Uterus (tissue), 4 donors: ENCODE results near the gene CHIC2. TPM values are rescaled to one million over a fixed set of nuclear protein-coding genes. Genes with fewer than 3 reads are reported as not detected.
"Not testable (repeated sequence)": the region's sequence is repeated elsewhere in the genome, so short reads cannot be mapped to it uniquely, and the experiment has no call there.

Source experiments
- DNase-seq, 2 donors: peaks; one replicate each; pipeline ENCODE4 v3.0.0-alpha.2; 2019 to 2020
- H3K27ac ChIP-seq, 2 donors: fragments of 200-600 bp; sonication (generic); 1 replicate in 1 of 2; 2 replicates in 1 of 2; pipeline ENCODE4 v1.5.1; 2016 to 2018
- H3K27me3 ChIP-seq, 2 donors: fragments of 200-600 bp; sonication (generic); one replicate each; pipeline ENCODE4 v1.5.1; 2018 to 2019; ENCODE audit warnings: control low read depth in 1 of 2
- H3K36me3 ChIP-seq, 2 donors: fragments of 200-600 bp; sonication (generic); one replicate each; pipeline ENCODE4 v1.5.1; 2019; ENCODE audit warnings: control low read depth in 1 of 2
- H3K4me1 ChIP-seq, 2 donors: fragments of 200-600 bp; sonication (generic); one replicate each; pipeline ENCODE4 v1.5.1; 2018 to 2019; ENCODE audit warnings: control low read depth in 1 of 2
- H3K4me3 ChIP-seq, 2 donors: fragments of 200-600 bp; sonication (generic); 1 replicate in 1 of 2; 2 replicates in 1 of 2; pipeline ENCODE4 v1.5.1; 2018 to 2019; ENCODE audit warnings: mild to moderate bottlenecking in 1 of 2
- H3K9me3 ChIP-seq, 2 donors: fragments of 200-600 bp; sonication (generic); one replicate each; pipeline ENCODE4 v1.5.1; 2019; ENCODE audit warnings: control low read depth in 1 of 2
- POLR2A ChIP-seq, 2 donors: fragments of 450-650 bp; IDR thresholded peaks; one replicate each; pipeline ENCODE4 v1.6.1; 2016; ENCODE audit warnings: antibody characterized with exemption in 2 of 2, mild to moderate bottlenecking in 1 of 2, moderate library complexity in 1 of 2
- intact Hi-C: fragments of 100-400 bp; cut with DNase I; formaldehyde crosslinking; loops from one replicate; pipeline ENCODE4 v1.15.1; 2023; ENCODE audit warnings: low total_unique reads
- total RNA-seq, 4 donors: library from RNA; depleted of rRNA in 3 of 4; stranded (reverse); fragments of >200 nt in 3 of 4; gene quantifications; one replicate each; pipeline versions ENCODE4 v1.1.0 to v1.2.4, GENCODE V29; 2014 to 2023
- TF ChIP-seq, protein P1 (sequence below), 4 experiments: fragments of 200-600 bp in 2 of 4; fragments of 450-650 bp in 2 of 4; sonication (generic) in 2 of 4; IDR thresholded peaks; one replicate each; pipeline ENCODE4 v1.5.1; 2016 to 2019; ENCODE audit warnings: antibody characterized with exemption in 4 of 4, mild to moderate bottlenecking in 2 of 4, moderate library complexity in 1 of 4
- donor health status: DM: yes; HTN: yes; CAD: no.

CHIC2 gene
- total RNA-seq, 4 donors from 2014 or later, result 26.0 to 80.2 (median 52.8) TPM

DNA sequence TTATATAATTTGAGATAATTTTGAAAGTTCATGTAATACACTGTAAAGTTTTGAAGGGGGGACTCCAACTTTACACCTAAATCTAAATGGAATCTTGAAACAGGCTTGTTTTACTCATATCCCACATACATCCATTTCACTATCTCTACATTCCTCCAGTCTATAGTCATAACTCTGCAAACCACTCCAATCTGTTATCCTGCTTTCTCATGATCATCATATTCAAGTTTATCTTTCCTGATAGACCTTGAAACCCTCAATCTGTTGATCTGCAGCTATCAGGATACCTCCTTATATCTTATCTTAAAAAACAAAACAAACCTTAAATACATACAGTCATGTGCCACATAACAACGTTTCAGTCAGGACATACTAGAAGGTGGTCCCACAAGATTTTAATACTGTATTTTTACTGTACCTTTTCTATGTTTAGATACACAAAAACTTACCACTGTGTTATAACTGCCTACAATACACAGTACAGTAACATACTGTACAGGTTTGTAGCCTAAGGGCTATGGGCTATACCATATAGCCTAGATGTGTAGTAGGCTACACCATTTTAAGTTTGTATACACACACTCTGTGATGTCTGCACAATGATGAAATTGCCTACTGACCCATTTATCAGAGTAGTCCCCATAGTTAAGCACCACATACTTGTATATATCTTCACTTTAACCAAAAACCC lies 14.0 kb downstream of the CHIC2 start:
- intact Hi-C loops, result no loop called here
- no peak overlapping the region for H3K4me3 ChIP-seq
- H3K4me1 ChIP-seq, result peaks cover 0 to 10% of the 10 kb centered on the region in 2 donors
- no peak overlapping the region for H3K27ac ChIP-seq
- H3K36me3 ChIP-seq, result no peaks in the 10 kb centered on the region
- H3K27me3 ChIP-seq, result no peaks in the 10 kb centered on the region
- no peak for DNase-seq
- TF ChIP-seq, protein P1, sequence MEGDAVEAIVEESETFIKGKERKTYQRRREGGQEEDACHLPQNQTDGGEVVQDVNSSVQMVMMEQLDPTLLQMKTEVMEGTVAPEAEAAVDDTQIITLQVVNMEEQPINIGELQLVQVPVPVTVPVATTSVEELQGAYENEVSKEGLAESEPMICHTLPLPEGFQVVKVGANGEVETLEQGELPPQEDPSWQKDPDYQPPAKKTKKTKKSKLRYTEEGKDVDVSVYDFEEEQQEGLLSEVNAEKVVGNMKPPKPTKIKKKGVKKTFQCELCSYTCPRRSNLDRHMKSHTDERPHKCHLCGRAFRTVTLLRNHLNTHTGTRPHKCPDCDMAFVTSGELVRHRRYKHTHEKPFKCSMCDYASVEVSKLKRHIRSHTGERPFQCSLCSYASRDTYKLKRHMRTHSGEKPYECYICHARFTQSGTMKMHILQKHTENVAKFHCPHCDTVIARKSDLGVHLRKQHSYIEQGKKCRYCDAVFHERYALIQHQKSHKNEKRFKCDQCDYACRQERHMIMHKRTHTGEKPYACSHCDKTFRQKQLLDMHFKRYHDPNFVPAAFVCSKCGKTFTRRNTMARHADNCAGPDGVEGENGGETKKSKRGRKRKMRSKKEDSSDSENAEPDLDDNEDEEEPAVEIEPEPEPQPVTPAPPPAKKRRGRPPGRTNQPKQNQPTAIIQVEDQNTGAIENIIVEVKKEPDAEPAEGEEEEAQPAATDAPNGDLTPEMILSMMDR (IDR thresholded peaks at IDR 0.05), result no peak
- no peak for TF ChIP-seq POLR2A (IDR thresholded peaks at IDR 0.05)
- no peaks in the 10 kb centered on the region for H3K9me3 ChIP-seq

DNA sequence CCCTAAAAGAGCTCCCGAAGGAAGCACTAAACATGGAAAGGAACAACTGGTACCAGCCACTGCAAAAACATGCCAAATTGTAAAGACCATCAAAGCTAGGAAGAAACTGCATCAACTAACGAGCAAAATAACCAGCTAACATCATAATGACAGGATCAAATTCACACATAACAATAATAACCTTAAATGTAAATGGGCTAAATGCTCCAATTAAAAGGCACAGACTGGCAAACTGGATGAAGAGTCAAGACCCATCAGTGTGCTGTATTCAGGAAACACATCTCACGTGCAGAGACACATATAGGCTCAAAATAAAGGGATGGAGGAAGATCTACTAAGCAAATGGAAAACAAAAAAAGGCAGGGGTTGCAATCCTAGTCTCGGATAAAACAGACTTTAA lies 20.8 kb downstream of the CHIC2 start:
- H3K9me3 ChIP-seq, DNase-seq, H3K27me3 ChIP-seq, H3K4me3 ChIP-seq, H3K36me3 ChIP-seq, H3K27ac ChIP-seq, H3K4me1 ChIP-seq, intact Hi-C loops: not testable (repeated sequence)

DNA sequence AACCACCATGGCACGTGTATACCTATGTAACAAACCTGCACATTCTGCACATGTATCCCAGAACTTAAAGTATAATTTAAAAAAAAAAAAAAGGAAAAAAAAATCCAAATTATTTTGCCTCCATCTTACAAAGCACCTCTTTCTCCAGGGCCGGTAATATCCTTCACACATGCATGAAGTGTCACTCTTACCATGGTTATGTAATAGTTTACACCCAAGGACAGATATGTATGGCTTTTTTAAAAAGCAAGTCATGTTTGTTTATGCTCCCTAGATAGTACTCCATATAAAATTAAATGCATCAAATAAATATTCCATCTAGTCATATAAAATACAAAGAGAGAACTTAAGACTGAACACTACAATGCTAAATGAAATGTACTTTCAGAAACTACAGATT lies 22.5 kb downstream of the CHIC2 start:
- no peak overlapping the region for H3K4me3 ChIP-seq
- intact Hi-C loops, result no loop called here

DNA sequence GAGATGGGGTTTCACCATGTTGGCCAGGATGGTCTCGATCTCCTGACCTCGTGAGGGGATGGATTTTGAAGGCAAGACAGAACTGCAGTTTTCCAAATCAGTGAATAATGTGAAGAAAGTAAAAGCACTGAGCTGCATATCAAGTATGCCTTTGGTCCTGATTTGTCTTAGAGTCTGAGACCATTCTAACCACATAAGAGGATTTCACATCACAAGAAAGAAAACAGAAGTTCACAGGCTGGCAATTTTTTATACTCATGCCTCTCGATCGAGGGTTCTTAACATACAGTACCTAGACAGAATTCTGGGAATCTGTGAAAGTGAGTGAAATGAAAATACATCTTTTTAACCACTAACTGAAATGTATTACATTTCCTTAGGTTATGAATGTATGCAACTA lies 23.3 kb downstream of the CHIC2 start:
- Histone ChIP-seq H3K4me3 (no peak overlapping the region), H3K27me3 (no peaks in the 10 kb centered on the region), H3K9me3 (no peaks in the 10 kb centered on the region), H3K27ac (no peak overlapping the region), H3K36me3 (no peaks in the 10 kb centered on the region), H3K4me1 (no peaks in the 10 kb centered on the region)
- TF ChIP-seq, protein P1 (IDR thresholded peaks at IDR 0.05), result no peak
- no peak for TF ChIP-seq POLR2A (IDR thresholded peaks at IDR 0.05)
- intact Hi-C loops, result no loop called here
- no peak for DNase-seq

More for the DNA sequence above, 22.5 kb downstream of the CHIC2 start:
- no peak overlapping the region for H3K27ac ChIP-seq
- H3K27me3 ChIP-seq, result no peaks in the 10 kb centered on the region
- H3K9me3 ChIP-seq, result no peaks in the 10 kb centered on the region
- DNase-seq, result no peak
- no peak for TF ChIP-seq POLR2A (IDR thresholded peaks at IDR 0.05)
- H3K36me3 ChIP-seq, result no peaks in the 10 kb centered on the region
- no peaks in the 10 kb centered on the region for H3K4me1 ChIP-seq

DNA sequence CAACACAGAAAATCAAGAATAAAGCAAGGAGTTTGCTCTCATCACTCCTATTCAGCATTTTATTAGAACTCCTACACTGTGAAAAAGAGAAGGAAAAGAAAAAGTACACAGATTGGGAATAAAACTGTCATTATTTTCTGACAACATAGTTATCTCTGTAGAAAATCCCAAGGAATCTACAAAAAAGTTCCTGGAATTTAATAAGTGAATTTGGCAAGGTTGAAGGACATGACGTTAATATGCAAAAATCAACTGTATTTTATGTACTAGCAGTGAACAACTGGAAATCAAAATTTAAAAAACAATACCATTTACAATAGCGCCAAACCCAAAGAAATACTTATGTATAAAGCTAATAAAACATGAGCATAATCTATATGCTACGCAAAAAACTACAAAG lies 26.3 kb downstream of the CHIC2 start:
- Histone ChIP-seq H3K27me3 (no peaks in the 10 kb centered on the region), H3K27ac (no peak overlapping the region), H3K4me1 (no peaks in the 10 kb centered on the region), H3K9me3 (no peaks in the 10 kb centered on the region), H3K36me3 (no peaks in the 10 kb centered on the region), H3K4me3 (no peak overlapping the region)
- intact Hi-C loops, result no loop called here
- TF ChIP-seq, protein P1 (IDR thresholded peaks at IDR 0.05), result no peak
- no peak for TF ChIP-seq POLR2A (IDR thresholded peaks at IDR 0.05)
- no peak for DNase-seq

DNA sequence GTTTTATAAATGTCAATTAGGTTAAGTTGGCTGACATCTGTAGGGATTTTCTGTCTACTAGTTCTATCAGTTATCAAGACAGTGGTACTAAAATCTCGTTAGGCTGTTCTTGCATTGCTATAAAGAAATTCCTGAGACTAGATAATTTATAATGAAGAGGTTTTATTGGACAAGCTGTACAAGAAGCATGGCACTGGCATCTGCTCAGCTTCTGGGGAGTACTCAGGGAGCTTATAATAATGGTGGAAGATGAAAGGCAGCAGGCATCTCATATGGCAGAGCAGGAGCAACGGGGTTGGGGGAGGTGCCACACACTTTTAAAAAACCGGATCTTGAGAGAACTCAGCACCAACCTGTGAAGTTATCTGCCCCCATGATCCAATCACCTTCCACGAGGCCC lies 28.2 kb downstream of the CHIC2 start:
- intact Hi-C loops, result no loop called here
- Histone ChIP-seq H3K4me3 (no peak overlapping the region), H3K9me3 (no peaks in the 10 kb centered on the region), H3K27me3 (no peaks in the 10 kb centered on the region), H3K4me1 (no peaks in the 10 kb centered on the region), H3K27ac (no peak overlapping the region), H3K36me3 (no peaks in the 10 kb centered on the region)
- DNase-seq, result no peak
- TF ChIP-seq, protein P1 (IDR thresholded peaks at IDR 0.05), result no peak
- no peak for TF ChIP-seq POLR2A (IDR thresholded peaks at IDR 0.05)
